HL-60 (cell line): ENCODE data around the gene SOX6.

Source experiments
- DNase-seq, 2 experiments: peaks; one replicate each; pipeline ENCODE4 v3.0.0-alpha.2; 2010 to 2020; ENCODE audit warnings: low read depth in 1 of 2, low spot score in 1 of 2
- H3K27ac ChIP-seq: fragments of 250-450 bp; sonication (Bioruptor Pico); replicated peaks from 2 replicates; pipeline ENCODE4 v1.5.1; 2020; ENCODE audit warnings: mild to moderate bottlenecking, moderate library complexity
- H3K27me3 ChIP-seq: fragments of 250-450 bp; sonication (Bioruptor Pico); 2 replicates; pipeline ENCODE4 v1.5.1; 2021; ENCODE audit warnings: mild to moderate bottlenecking, moderate library complexity; ENCODE audit not compliant: insufficient read depth, poor library complexity, severe bottlenecking
- H3K4me3 ChIP-seq: replicated peaks from 2 replicates; pipeline ENCODE4 v1.5.1; 2011; ENCODE audit warnings: mild to moderate bottlenecking, control low read depth, low read length; ENCODE audit not compliant: insufficient read depth
- GABPA ChIP-seq: IDR thresholded peaks from 2 replicates; pipeline ENCODE4 v1.6.1; 2012; ENCODE audit warnings: low read depth
- POLR2AphosphoS5 ChIP-seq: IDR thresholded peaks from 2 replicates; pipeline ENCODE4 v1.6.1; 2012; ENCODE audit warnings: low read depth
- SPI1 ChIP-seq: IDR thresholded peaks from 2 replicates; pipeline ENCODE4 v1.6.1; 2012; ENCODE audit warnings: low read depth, mild to moderate bottlenecking, borderline replicate concordance
- TF ChIP-seq, protein P1 (sequence below): IDR thresholded peaks from one replicate; pipeline ENCODE4 v1.5.1; 2011; ENCODE audit warnings: low read length, control low read depth, inconsistent platforms; ENCODE audit not compliant: insufficient read depth
- TF ChIP-seq, protein P2 (sequence below): IDR thresholded peaks from 2 replicates; pipeline ENCODE4 v1.6.1; 2012; ENCODE audit warnings: low read depth; ENCODE audit not compliant: insufficient replicate concordance

SOX6 gene

DNA sequence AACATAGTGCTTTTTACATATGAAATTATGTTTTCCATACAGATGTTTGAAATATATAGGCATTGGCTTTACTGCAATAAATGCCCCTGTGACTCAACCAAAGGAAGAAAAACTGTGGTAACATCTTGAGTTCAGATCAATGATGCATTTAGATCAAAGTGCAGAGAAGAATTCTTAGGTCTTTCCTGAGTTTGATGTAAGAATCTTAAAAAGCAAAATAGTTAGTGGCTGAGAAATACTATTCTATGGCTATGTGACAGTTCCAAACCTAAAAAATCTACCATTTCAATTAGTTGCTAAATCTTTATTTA lies 93.7 kb downstream of the SOX6 start:
- TF ChIP-seq POLR2AphosphoS5 (no peak), GABPA (no peak), SPI1 (no peak)
- TF ChIP-seq, protein P1, sequence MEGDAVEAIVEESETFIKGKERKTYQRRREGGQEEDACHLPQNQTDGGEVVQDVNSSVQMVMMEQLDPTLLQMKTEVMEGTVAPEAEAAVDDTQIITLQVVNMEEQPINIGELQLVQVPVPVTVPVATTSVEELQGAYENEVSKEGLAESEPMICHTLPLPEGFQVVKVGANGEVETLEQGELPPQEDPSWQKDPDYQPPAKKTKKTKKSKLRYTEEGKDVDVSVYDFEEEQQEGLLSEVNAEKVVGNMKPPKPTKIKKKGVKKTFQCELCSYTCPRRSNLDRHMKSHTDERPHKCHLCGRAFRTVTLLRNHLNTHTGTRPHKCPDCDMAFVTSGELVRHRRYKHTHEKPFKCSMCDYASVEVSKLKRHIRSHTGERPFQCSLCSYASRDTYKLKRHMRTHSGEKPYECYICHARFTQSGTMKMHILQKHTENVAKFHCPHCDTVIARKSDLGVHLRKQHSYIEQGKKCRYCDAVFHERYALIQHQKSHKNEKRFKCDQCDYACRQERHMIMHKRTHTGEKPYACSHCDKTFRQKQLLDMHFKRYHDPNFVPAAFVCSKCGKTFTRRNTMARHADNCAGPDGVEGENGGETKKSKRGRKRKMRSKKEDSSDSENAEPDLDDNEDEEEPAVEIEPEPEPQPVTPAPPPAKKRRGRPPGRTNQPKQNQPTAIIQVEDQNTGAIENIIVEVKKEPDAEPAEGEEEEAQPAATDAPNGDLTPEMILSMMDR, result no peak
- TF ChIP-seq, protein P2, sequence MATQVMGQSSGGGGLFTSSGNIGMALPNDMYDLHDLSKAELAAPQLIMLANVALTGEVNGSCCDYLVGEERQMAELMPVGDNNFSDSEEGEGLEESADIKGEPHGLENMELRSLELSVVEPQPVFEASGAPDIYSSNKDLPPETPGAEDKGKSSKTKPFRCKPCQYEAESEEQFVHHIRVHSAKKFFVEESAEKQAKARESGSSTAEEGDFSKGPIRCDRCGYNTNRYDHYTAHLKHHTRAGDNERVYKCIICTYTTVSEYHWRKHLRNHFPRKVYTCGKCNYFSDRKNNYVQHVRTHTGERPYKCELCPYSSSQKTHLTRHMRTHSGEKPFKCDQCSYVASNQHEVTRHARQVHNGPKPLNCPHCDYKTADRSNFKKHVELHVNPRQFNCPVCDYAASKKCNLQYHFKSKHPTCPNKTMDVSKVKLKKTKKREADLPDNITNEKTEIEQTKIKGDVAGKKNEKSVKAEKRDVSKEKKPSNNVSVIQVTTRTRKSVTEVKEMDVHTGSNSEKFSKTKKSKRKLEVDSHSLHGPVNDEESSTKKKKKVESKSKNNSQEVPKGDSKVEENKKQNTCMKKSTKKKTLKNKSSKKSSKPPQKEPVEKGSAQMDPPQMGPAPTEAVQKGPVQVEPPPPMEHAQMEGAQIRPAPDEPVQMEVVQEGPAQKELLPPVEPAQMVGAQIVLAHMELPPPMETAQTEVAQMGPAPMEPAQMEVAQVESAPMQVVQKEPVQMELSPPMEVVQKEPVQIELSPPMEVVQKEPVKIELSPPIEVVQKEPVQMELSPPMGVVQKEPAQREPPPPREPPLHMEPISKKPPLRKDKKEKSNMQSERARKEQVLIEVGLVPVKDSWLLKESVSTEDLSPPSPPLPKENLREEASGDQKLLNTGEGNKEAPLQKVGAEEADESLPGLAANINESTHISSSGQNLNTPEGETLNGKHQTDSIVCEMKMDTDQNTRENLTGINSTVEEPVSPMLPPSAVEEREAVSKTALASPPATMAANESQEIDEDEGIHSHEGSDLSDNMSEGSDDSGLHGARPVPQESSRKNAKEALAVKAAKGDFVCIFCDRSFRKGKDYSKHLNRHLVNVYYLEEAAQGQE, result no peak
- DNase-seq, result no peak
- H3K27me3 ChIP-seq, result no peaks in the 10 kb centered on the region
- no peak overlapping the region for H3K27ac ChIP-seq
- no peak overlapping the region for H3K4me3 ChIP-seq

DNA sequence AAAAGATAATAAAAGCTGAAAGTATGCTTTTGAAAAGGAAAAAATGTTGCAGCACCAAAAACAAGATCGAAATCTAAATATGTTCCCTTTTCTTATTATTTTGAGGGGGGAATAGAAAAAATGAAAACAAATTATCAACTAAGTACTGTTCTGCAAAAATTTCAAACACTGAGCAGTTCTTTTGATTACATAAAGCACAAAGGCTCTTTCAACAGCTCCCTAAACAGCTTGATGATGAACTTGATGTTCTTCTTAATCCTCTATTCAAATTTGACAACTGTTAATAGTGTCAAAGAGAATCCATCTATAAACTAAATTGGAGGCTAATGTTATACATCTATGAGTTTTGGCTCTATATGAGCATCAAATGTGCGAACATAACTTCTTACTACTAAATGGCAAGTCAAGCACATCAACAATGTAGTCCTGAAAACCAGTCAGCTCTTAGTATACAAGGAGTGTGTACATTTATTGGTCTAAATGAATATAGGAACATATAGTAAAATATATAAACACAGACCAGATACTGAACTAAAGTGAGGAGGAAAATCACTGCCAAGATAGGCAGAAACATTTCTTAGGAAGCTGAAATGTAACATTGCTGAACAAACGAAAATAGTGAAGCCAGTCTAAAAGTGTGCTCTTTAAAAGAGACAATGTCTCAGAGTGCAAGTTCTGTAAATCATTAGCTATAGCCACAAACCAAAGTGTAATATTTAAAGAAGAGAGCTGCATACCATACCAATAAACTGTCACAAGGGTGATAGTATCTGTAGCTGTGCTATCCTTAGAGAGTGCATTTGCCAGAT lies 94.3 kb downstream of the SOX6 start:
- no peak for DNase-seq
- Histone ChIP-seq H3K27ac (no peak overlapping the region), H3K27me3 (no peaks in the 10 kb centered on the region), H3K4me3 (no peak overlapping the region)
- TF ChIP-seq SPI1, result no peak
- TF ChIP-seq, protein P2, result no peak
- TF ChIP-seq GABPA, result no peak
- TF ChIP-seq, protein P1, result no peak
- no peak for TF ChIP-seq POLR2AphosphoS5

DNA sequence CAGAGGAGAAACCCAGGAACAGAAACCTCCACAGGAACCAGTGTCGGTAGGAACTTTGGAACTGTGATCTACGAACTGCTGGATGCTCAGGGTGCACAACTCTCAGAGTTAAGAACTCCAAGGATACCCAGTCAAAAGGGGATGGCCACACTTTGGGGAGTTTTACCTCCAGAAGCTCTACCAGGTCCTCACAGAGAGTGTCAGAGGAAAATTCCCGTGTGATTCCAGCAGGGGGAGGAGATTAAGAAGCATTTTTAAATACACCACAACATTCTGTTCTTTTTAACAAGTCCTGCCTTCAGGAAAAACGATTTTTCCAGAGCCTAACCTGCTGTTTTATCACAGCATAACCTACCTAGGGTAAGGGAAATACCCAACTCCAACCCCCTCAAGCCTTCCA lies 104.0 kb downstream of the SOX6 start:
- no peak overlapping the region for H3K27ac ChIP-seq
- no peaks in the 10 kb centered on the region for H3K27me3 ChIP-seq
- no peak overlapping the region for H3K4me3 ChIP-seq
- no peak for DNase-seq
- no peak for TF ChIP-seq POLR2AphosphoS5
- TF ChIP-seq SPI1, result no peak
- TF ChIP-seq, protein P2, result no peak
- no peak for TF ChIP-seq GABPA
- TF ChIP-seq, protein P1, result no peak
